HepG2 (cell line): Measurements from ENCODE around the gene CCDC3. TPM values are rescaled to one million over a fixed set of nuclear protein-coding genes. Genes with fewer than 3 reads are reported as not detected.

Experiments
- ATAC-seq: fragments of 200-7000 bp; cut with Tn5 transposase; 3 replicates; pipeline ENCODE4 v1.9.1; 2020; ENCODE audit warnings: mild to moderate bottlenecking, moderate library complexity
- BruUV-seq: library from RNA; stranded (reverse); fragments of 400-500 nt; replicated peaks from 2 replicates; lab custom pipeline; 2021; lab: Mats Ljungman, UMichigan
- CTCF ChIA-PET: fragments of 300-600 bp; formaldehyde crosslinking; extraction: SDS; loops from one replicate; lab custom pipeline; 2021; ENCODE audit warnings: low total read pairs, inconsistent platforms, low intra/inter-chr PET ratio; lab: Yijun Ruan, JAX
- POLR2A ChIA-PET: fragments of 350-600 bp; sonication (Branson Sonifier 250); formaldehyde crosslinking; loops from one replicate; lab custom pipeline; 2020; ENCODE audit warnings: antibody characterized with exemption, inconsistent platforms; lab: Yijun Ruan, JAX
- DNase-seq: peaks from one replicate; pipeline ENCODE4 v3.0.0-alpha.2; 2015; ENCODE audit warnings: low spot score
- FAIRE-seq: peaks from 3 replicates; lab custom pipeline; 2011; peaks lifted over from hg19 to GRCh38; lab: Jason Lieb, UNC
- H2AFZ ChIP-seq: one replicate; pipeline ENCODE4 v1.6.1; 2011; ENCODE audit warnings: low read length, inconsistent platforms
- H3K27ac ChIP-seq: fragments of 300-600 bp; 3 replicates; pipeline ENCODE4 v1.8.0; 2011; ENCODE audit warnings: mixed run types, mild to moderate bottlenecking, mixed read lengths, low read length, inconsistent platforms; ENCODE audit not compliant: insufficient read depth; ENCODE audit errors: extremely low read length
- H3K27me3 ChIP-seq, 2 experiments: fragments of 200-600 bp in 1 of 2; 2 replicates in 1 of 2; 3 replicates in 1 of 2; pipeline versions ENCODE4 v1.6.0 to v1.8.0; 2011; ENCODE audit warnings: low read length in 2 of 2, mild to moderate bottlenecking in 2 of 2, moderate library complexity in 2 of 2, inconsistent platforms in 1 of 2; ENCODE audit not compliant: insufficient read depth in 2 of 2, control insufficient read depth in 1 of 2
- H3K36me3 ChIP-seq, 2 experiments: fragments of 200-600 bp in 1 of 2; replicated peaks in 1 of 2; 2 replicates in 1 of 2; 3 replicates in 1 of 2; pipeline versions ENCODE4 v1.5.1 to v1.8.0; 2011; ENCODE audit warnings: low read length in 2 of 2, inconsistent platforms in 1 of 2; ENCODE audit not compliant: insufficient read depth in 2 of 2, control insufficient read depth in 1 of 2
- H3K4me1 ChIP-seq: 2 replicates; pipeline ENCODE4 v1.5.1; 2012; ENCODE audit warnings: low read length, inconsistent platforms; ENCODE audit not compliant: insufficient read depth
- H3K4me2 ChIP-seq: 2 replicates; pipeline ENCODE4 v1.6.0; 2011; ENCODE audit warnings: low read depth, low read length, inconsistent platforms
- H3K4me3 ChIP-seq, 3 experiments: fragments of 200-600 bp in 1 of 3; sonication (generic), shearing (Covaris generic) in 1 of 3; replicated peaks in 1 of 3; 2 replicates each; pipeline ENCODE4 v1.5.1; 2011 to 2016; ENCODE audit warnings: low read length in 3 of 3, inconsistent platforms in 2 of 3, low read depth in 2 of 3, mild to moderate bottlenecking in 2 of 3, control low read depth in 1 of 3, mixed read lengths in 1 of 3; ENCODE audit not compliant: insufficient read depth in 1 of 3
- H3K79me2 ChIP-seq: one replicate; pipeline ENCODE4 v1.6.1; 2011; ENCODE audit warnings: low read length, inconsistent platforms; ENCODE audit not compliant: insufficient read depth
- H3K9ac ChIP-seq: 2 replicates; pipeline ENCODE4 v1.6.0; 2011; ENCODE audit warnings: mild to moderate bottlenecking, low read depth, low read length, inconsistent platforms; ENCODE audit not compliant: insufficient read depth
- H3K9me3 ChIP-seq: 2 replicates; pipeline ENCODE4 v1.5.1; 2012; ENCODE audit warnings: mild to moderate bottlenecking, low read length
- H4K20me1 ChIP-seq: 2 replicates; pipeline ENCODE4 v1.6.0; 2011; ENCODE audit warnings: inconsistent platforms, mild to moderate bottlenecking, low read length, moderate library complexity; ENCODE audit not compliant: insufficient read depth
- ATF7 ChIP-seq, 2 experiments: fragments of 450-650 bp in 1 of 2; sonication (generic) in 1 of 2; formaldehyde crosslinking in 1 of 2; IDR thresholded peaks; 2 replicates each; pipeline versions ENCODE4 v1.4.0 to v1.6.1; 2016 to 2020; ENCODE audit warnings: antibody characterized with exemption in 1 of 2, mild to moderate bottlenecking in 1 of 2, missing genetic modification reagents in 1 of 2
- CENPX ChIP-seq: sonication (generic); formaldehyde crosslinking; IDR thresholded peaks from 2 replicates; pipeline ENCODE4 v1.9.0; 2021; ENCODE audit warnings: mild to moderate bottlenecking, missing genetic modification reagents, moderate library complexity
- EHMT2 ChIP-seq: fragments of 200-600 bp; sonication (generic); IDR thresholded peaks from 2 replicates; pipeline ENCODE4 v1.7.0; 2017; ENCODE audit warnings: antibody characterized with exemption, low read depth, low read length, borderline replicate concordance
- FUBP1 ChIP-seq: sonication (generic); formaldehyde crosslinking; IDR thresholded peaks from 2 replicates; pipeline ENCODE4 v1.5.1; 2020; ENCODE audit warnings: missing genetic modification reagents, mild to moderate bottlenecking, borderline replicate concordance
- IRF2 ChIP-seq: IDR thresholded peaks from 2 replicates; pipeline ENCODE4 v1.6.1; 2018; ENCODE audit warnings: missing genetic modification reagents, missing compliant biosample characterization
- LBX2 ChIP-seq: sonication (generic); formaldehyde crosslinking; IDR thresholded peaks from 2 replicates; pipeline ENCODE4 v1.5.0; 2020; ENCODE audit warnings: missing genetic modification reagents, mild to moderate bottlenecking, borderline replicate concordance
- NCOA1 ChIP-seq: sonication (generic); formaldehyde crosslinking; IDR thresholded peaks from 2 replicates; pipeline ENCODE4 v1.9.0; 2021; ENCODE audit warnings: missing genetic modification reagents
- REST ChIP-seq, 2 experiments: IDR thresholded peaks; 2 replicates each; pipeline ENCODE4 v1.6.1; 2011 to 2012; ENCODE audit warnings: low read length in 2 of 2, borderline replicate concordance in 1 of 2, low read depth in 1 of 2, mild to moderate bottlenecking in 1 of 2, moderate library complexity in 1 of 2
- SP2 ChIP-seq: sonication (generic); formaldehyde crosslinking; IDR thresholded peaks from 2 replicates; pipeline ENCODE4 v1.5.1; 2020; ENCODE audit warnings: mild to moderate bottlenecking, missing genetic modification reagents
- TBX3 ChIP-seq: fragments of 450-650 bp; IDR thresholded peaks from 2 replicates; pipeline ENCODE4 v1.6.1; 2017; ENCODE audit warnings: antibody characterized with exemption, mild to moderate bottlenecking, inconsistent platforms, borderline replicate concordance
- TRIM24 ChIP-seq: sonication (generic); formaldehyde crosslinking; IDR thresholded peaks from 2 replicates; pipeline ENCODE4 v1.8.0; 2022; ENCODE audit warnings: mild to moderate bottlenecking, missing genetic modification reagents
- YY1 ChIP-seq: IDR thresholded peaks from 2 replicates; pipeline ENCODE4 v1.6.1; 2011; ENCODE audit warnings: low read length, low read depth, moderate library complexity, mild to moderate bottlenecking; ENCODE audit not compliant: insufficient read depth, insufficient replicate concordance
- ZNF296 ChIP-seq: sonication (generic); formaldehyde crosslinking; conservative IDR thresholded peaks from 2 replicates; pipeline ENCODE4 v1.5.0; 2020; ENCODE audit warnings: mild to moderate bottlenecking, missing genetic modification reagents
- ZNF501 ChIP-seq: sonication (generic); formaldehyde crosslinking; IDR thresholded peaks from 2 replicates; pipeline ENCODE4 v1.5.1; 2020; ENCODE audit warnings: mild to moderate bottlenecking, moderate library complexity, missing genetic modification reagents
- ZNF713 ChIP-seq: sonication (generic); formaldehyde crosslinking; IDR thresholded peaks from 2 replicates; pipeline ENCODE4 v1.4.0; 2020; ENCODE audit warnings: mild to moderate bottlenecking, missing genetic modification reagents
- WGBS: methylation state at CpG from one replicate; pipeline ENCODE4 v1.1.6; 2017; ENCODE audit warnings: low lambda C conversion rate; 5-methylcytosine and 5-hydroxymethylcytosine counted together
- in situ Hi-C: cut with HindIII; loops from 2 replicates; pipeline ENCODE4 v1.10.0; 2017; ENCODE audit warnings: low pct_unique_long_range_greater_than_20kb; ENCODE audit not compliant: extremely low pct_ligation_motif_present
- intact Hi-C: fragments of 100-400 bp; cut with micrococcal nuclease; formaldehyde crosslinking; loops from one replicate; pipeline ENCODE4 v1.10.0; 2022; ENCODE audit not compliant: unreplicated experiment
- polyA plus RNA-seq, 8 experiments: library from polyadenylated mRNA; depleted of rRNA in 3 of 8; stranded (reverse) in 7 of 8; unstranded in 1 of 8; fragments of >200 nt; fragmentation: Illumina TruSeq in 4 of 8; extraction: Trizol in 4 of 8; gene quantifications; 2 replicates each; pipeline versions ENCODE4 v1.2.1 to v1.2.3, GENCODE V29; 2011 to 2016; ENCODE audit warnings: low read depth in 4 of 8, missing spikeins in 1 of 8, mixed read lengths in 1 of 8; ENCODE audit not compliant: insufficient read depth in 1 of 8
- total RNA-seq, 5 experiments: library from RNA; depleted of rRNA; stranded (reverse); fragments of >200 nt; fragmentation: Illumina TruSeq; extraction: Trizol; gene quantifications; 2 replicates each; pipeline ENCODE4 v1.2.3, GENCODE V29; 2016; ENCODE audit warnings: low read depth in 1 of 5

Gene CCDC3
- total and polyA plus RNA-seq, 2 of the 13 experiments (the other 11 are each of a cell fraction or from before 2014, with no cell fraction given): not detected

DNA sequence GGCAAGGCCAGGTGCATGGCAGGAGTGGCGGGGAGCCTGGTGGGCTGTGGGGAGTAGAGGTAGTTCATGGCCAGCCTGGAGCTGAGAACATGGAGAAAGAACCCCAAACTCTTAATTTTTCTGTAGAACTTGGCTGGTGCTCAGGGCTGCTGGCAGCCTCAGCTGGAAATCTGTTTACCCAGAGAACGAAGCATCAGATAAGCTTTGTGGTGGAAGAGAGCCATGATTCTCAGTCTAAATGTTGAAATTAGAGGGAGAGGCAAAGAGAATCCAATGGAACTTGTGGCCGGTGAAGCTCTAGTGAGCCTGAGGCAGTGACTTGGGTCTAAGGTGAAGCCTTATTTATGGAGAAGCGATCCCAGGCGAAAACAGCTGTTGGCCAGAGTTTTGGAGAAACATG is 126.4 kb downstream of the CCDC3 start:
- H2AFZ ChIP-seq: no peak overlapping the region
- no peaks in the 10 kb centered on the region for H3K9me3 ChIP-seq
- H3K4me3 ChIP-seq: no peak overlapping the region
- DNase-seq (no peak), ATAC-seq (no peak), FAIRE-seq (no peak)
- CTCF ChIA-PET: no interaction called here
- H4K20me1 ChIP-seq: no peaks in the 10 kb centered on the region
- in situ Hi-C loops: no loop called here
- POLR2A ChIA-PET: no interaction called here
- H3K27me3 ChIP-seq: peaks cover 0 to 3% of the 10 kb centered on the region in 2 experiments; a peak in 2 of 5 replicates
- intact Hi-C loops: no loop called here
- H3K27ac ChIP-seq: no peak overlapping the region
- no peak overlapping the region for H3K4me2 ChIP-seq
- WGBS: 7% methylated on average over 5 of the region's 5 CpGs
- H3K9ac ChIP-seq: no peak overlapping the region
- no peaks in the 10 kb centered on the region for H3K36me3 ChIP-seq
- no TSS peak for BruUV-seq
- H3K4me1 ChIP-seq: no peaks in the 10 kb centered on the region
- H3K79me2 ChIP-seq: no peaks in the 10 kb centered on the region
- no peak for TF ChIP-seq LBX2 (CRISPR knock-in tag)
- no peak for TF ChIP-seq ZNF501 (CRISPR knock-in tag)
- no peak for TF ChIP-seq ZNF713 (CRISPR knock-in tag)
- TF ChIP-seq YY1: no peak
- TF ChIP-seq REST (IDR thresholded peaks at IDR 0.05; ENCODE audit: borderline replicate concordance in 1 of 2, low read depth in 1 of 2, low read length in 2 of 2): no peak
- no peak for TF ChIP-seq ZNF296 (CRISPR knock-in tag)
- TF ChIP-seq CENPX (CRISPR knock-in tag): no peak
- no peak for TF ChIP-seq ATF7 (IDR thresholded peaks at IDR 0.05)
- no peak for TF ChIP-seq ATF7 (CRISPR knock-in tag; IDR thresholded peaks at IDR 0.05)
- no peak for TF ChIP-seq FUBP1 (CRISPR knock-in tag)
- no peak for TF ChIP-seq IRF2 (CRISPR knock-in tag)
- TF ChIP-seq TRIM24 (CRISPR knock-in tag): no peak
- no peak for TF ChIP-seq EHMT2
- no peak for TF ChIP-seq TBX3
- TF ChIP-seq NCOA1 (CRISPR knock-in tag): no peak
- no peak for TF ChIP-seq SP2 (CRISPR knock-in tag)
